ENCODE results near the gene ATP6V0E1. TPM values are rescaled to one million over a fixed set of nuclear protein-coding genes. Genes with fewer than 3 reads are reported as not detected.

Gene ATP6V0E1
- total RNA-seq, 2 donors from 2014 or later, result 105 to 117 TPM

DNA sequence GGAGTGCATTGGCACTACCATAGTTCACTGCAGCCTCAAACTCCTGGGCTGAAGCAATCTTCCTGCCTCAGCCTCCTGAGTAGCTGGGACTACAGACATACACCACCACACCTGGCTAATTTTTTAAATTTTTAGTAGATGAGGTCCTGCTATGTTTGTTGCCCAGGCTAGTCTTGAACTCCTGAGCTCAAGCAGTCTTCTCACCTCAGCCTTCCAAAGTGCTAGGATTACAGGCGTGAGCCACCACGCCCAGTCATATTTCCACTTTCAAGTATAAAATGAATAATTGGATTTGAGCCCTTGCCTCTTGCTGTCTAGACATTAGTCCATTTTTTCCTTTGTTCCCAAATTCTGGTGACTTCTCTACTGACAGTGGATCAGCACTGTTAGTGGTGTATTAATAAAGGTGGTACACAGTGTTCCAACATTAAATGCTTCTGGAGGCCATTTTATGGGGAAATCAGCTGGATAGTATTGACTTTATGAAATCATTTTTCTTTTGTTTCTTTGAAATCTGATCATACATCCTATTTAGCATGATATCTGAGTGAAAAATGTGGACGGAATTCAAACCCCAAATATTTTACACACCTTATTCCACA, 15.9 kb downstream of the ATP6V0E1 start:
- no peaks in the 10 kb centered on the region for H3K27me3 Mint-ChIP-seq (ENCODE audit: low read depth)
- peak overlapping the region; percentile 15 for H3K27ac Mint-ChIP-seq
- ATAC-seq (replicated peaks in 1 of 2) (no peak), DNase-seq (no peak)
- H3K4me1 Mint-ChIP-seq (ENCODE audit: low read depth), result peaks cover 81% of the 10 kb centered on the region
- no peaks in the 10 kb centered on the region for H3K9me3 Mint-ChIP-seq
- no peak overlapping the region for H3K4me3 Mint-ChIP-seq
- H3K36me3 Mint-ChIP-seq (ENCODE audit: insufficient read depth in 2 of 2), result peaks cover 7 to 22% of the 10 kb centered on the region in 2 donors

DNA sequence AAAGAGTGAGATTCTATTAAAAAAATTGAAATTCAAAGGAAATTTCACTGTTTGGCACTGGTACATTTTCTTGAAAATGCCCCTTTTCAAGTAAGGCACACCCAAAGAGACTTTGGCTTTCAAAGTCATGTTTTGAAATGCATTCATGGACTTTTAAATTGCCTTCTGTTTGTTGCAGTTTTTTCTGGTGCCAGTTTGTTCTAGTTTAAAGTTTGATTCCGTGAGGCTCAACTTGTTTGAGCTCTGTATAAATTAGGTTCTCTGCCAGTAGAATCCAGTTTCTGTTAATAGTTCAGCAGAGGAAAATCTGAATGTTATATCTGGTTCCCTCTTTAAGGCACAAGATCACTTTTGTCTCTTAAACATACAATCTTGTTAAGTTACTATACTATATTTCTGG, 16.4 kb downstream of the ATP6V0E1 start:
- peaks cover 7 to 22% of the 10 kb centered on the region in 2 donors for H3K36me3 Mint-ChIP-seq (ENCODE audit: insufficient read depth in 2 of 2)
- H3K27me3 Mint-ChIP-seq (ENCODE audit: low read depth), result no peaks in the 10 kb centered on the region
- peaks cover 86% of the 10 kb centered on the region for H3K4me1 Mint-ChIP-seq (ENCODE audit: low read depth)
- ATAC-seq (replicated peaks in 1 of 2), result no peak
- H3K27ac Mint-ChIP-seq, result peak overlapping the region; percentile 25
- no peak for DNase-seq
- no peaks in the 10 kb centered on the region for H3K9me3 Mint-ChIP-seq
- no peak overlapping the region for H3K4me3 Mint-ChIP-seq

DNA sequence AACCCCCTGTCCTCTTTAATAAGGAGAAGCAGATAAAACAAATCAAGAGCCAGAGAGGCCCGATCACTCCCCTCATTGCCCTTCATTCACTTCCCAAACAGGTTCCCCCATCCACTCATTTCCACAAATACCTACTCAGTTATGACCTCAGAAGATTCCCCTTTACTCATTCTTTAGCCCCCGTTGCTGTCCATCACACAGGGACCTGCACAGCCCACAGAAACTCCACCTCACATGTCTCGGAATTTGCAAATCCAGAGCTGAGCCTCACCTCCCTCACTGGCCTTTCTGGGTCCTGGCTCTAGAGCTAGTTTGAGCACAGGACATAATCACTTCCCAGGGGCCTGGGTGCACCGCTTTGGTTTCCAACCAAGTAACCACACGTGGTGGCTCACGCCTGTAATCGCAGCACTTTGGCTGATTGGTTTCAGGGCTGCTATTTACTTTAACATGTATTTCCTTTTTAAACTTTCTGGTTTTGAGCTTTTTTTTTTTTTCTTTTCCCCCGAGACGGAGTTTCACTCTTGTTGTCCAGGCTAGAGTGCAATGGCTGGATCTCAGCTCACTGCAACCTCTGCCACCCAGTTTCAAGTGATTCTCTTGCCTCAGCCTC, 17.8 kb downstream of the ATP6V0E1 start:
- H3K4me1 Mint-ChIP-seq (ENCODE audit: low read depth), result peaks cover 78% of the 10 kb centered on the region
- H3K36me3 Mint-ChIP-seq (ENCODE audit: insufficient read depth in 2 of 2), result peaks cover 7 to 17% of the 10 kb centered on the region in 2 donors

DNA sequence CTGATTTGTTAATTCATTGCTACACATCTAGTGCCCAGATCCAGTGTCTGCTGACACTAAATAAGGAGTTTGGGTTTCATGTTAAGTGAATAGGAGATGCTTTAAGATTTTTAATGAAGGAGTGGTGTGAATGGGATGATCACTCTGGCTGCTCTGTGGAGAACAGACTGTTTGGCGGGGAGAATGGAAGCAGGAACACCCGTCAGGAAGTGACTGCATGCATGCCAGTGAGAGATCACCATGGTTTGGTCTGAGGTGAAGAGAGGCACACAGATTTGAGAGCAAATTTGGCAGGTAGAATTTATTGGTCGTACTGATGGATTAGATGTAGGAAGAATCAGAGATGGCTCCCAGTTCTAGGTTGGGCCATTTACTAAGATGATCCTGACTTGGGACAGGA, 19.8 kb downstream of the ATP6V0E1 start:
- Mint-ChIP-seq H3K27me3 (ENCODE audit: low read depth) (no peaks in the 10 kb centered on the region), H3K4me1 (ENCODE audit: low read depth) (peaks cover 81% of the 10 kb centered on the region), H3K36me3 (ENCODE audit: insufficient read depth in 2 of 2) (peaks cover 7 to 11% of the 10 kb centered on the region in 2 donors), H3K4me3 (no peak overlapping the region), H3K27ac (peak overlapping the region; percentile 56), H3K9me3 (no peaks in the 10 kb centered on the region)
- no peak for ATAC-seq (replicated peaks in 1 of 2)
- no peak for DNase-seq

More for the DNA sequence above, 17.8 kb downstream of the ATP6V0E1 start:
- peak; percentile 14 to 18 for DNase-seq
- H3K4me3 Mint-ChIP-seq, result peak overlapping the region; percentile 10 to 58
- H3K9me3 Mint-ChIP-seq, result no peaks in the 10 kb centered on the region
- H3K27ac Mint-ChIP-seq, result peak overlapping the region; percentile 62
- no peaks in the 10 kb centered on the region for H3K27me3 Mint-ChIP-seq (ENCODE audit: low read depth)
- ATAC-seq (replicated peaks in 1 of 2), result peak; percentile 39 to 73

DNA sequence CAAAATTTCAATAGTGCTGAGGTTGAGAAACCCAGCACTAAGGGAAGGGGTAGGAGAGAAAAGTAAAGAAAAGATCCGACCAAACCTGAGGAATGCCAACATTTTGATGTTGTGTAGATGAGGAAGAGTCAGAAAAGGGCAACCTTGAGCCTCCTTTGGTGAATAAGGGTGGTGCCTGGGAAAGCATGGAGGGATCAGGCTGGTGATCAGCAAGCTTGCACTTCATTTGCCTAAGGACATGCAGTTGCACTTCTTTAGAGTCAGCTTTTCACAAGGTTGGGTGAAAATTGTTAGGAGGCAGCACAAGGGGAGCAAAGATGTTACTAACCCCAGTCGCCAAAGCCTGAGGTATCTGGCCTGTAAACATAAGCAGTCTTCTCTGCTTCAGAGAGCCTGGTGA, 20.4 kb downstream of the ATP6V0E1 start:
- peaks cover 75% of the 10 kb centered on the region for H3K4me1 Mint-ChIP-seq (ENCODE audit: low read depth)
- no peaks in the 10 kb centered on the region for H3K9me3 Mint-ChIP-seq
- ATAC-seq (replicated peaks in 1 of 2) (no peak), DNase-seq (no peak)
- H3K36me3 Mint-ChIP-seq (ENCODE audit: insufficient read depth in 2 of 2), result peaks cover 7 to 9% of the 10 kb centered on the region in 2 donors
- H3K27me3 Mint-ChIP-seq (ENCODE audit: low read depth), result no peaks in the 10 kb centered on the region
- peak overlapping the region; percentile 10 for H3K27ac Mint-ChIP-seq
- no peak overlapping the region for H3K4me3 Mint-ChIP-seq

DNA sequence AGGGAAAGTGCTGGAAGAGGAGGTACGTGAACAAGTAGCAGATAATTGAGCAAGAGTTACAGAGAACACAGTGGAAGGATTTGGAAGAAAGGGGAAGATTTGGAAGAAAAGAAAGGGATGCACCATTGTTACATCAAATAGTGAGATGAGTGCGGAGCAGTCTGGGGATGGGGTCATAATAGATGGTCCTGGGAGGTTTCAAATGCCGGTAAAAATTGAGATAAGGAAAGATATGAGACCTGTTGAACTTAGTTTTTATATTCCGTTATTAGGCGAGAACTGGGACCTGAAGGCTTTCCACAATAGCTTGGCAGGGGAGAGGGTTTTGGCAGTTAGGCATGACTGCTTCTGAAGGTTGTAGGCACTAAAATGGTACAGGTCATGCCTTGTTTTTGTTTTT, 20.9 kb downstream of the ATP6V0E1 start:
- H3K27me3 Mint-ChIP-seq (ENCODE audit: low read depth), result no peaks in the 10 kb centered on the region
- H3K27ac Mint-ChIP-seq, result no peak overlapping the region
- peaks cover 7 to 9% of the 10 kb centered on the region in 2 donors for H3K36me3 Mint-ChIP-seq (ENCODE audit: insufficient read depth in 2 of 2)
- no peak for DNase-seq
- H3K9me3 Mint-ChIP-seq, result no peaks in the 10 kb centered on the region
- ATAC-seq (replicated peaks in 1 of 2), result no peak
- no peak overlapping the region for H3K4me3 Mint-ChIP-seq
- peaks cover 72% of the 10 kb centered on the region for H3K4me1 Mint-ChIP-seq (ENCODE audit: low read depth)

DNA sequence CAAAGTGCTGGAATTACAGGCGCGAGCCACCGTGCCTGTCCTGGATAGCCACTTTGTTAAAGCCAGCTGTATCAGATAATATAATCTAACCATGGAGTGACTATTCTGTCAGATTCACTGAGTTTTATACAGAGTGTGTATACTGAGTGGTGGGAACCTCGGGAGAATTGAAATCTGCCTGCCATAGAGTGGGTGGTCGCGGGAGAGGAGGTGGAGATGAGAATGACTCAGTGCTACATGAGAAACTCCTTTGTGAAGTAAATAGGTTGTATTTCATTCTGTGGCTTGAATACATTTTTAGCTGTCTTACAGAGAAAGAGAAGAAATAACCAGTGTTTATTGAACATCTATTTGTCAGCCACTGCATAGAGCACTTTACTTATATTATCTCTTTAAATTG, 26.4 kb downstream of the ATP6V0E1 start:
- Mint-ChIP-seq H3K27me3 (ENCODE audit: low read depth) (no peaks in the 10 kb centered on the region), H3K4me1 (ENCODE audit: low read depth) (peaks cover 64% of the 10 kb centered on the region), H3K27ac (peak overlapping the region; percentile 4), H3K36me3 (ENCODE audit: insufficient read depth in 2 of 2) (peaks cover 0 to 5% of the 10 kb centered on the region in 2 donors), H3K9me3 (no peaks in the 10 kb centered on the region), H3K4me3 (peak overlapping the region; percentile 35 to 40)
- DNase-seq (peak in 1 of 2 donors; percentile 22), ATAC-seq (replicated peaks in 1 of 2) (peak; percentile 67 to 69)

DNA sequence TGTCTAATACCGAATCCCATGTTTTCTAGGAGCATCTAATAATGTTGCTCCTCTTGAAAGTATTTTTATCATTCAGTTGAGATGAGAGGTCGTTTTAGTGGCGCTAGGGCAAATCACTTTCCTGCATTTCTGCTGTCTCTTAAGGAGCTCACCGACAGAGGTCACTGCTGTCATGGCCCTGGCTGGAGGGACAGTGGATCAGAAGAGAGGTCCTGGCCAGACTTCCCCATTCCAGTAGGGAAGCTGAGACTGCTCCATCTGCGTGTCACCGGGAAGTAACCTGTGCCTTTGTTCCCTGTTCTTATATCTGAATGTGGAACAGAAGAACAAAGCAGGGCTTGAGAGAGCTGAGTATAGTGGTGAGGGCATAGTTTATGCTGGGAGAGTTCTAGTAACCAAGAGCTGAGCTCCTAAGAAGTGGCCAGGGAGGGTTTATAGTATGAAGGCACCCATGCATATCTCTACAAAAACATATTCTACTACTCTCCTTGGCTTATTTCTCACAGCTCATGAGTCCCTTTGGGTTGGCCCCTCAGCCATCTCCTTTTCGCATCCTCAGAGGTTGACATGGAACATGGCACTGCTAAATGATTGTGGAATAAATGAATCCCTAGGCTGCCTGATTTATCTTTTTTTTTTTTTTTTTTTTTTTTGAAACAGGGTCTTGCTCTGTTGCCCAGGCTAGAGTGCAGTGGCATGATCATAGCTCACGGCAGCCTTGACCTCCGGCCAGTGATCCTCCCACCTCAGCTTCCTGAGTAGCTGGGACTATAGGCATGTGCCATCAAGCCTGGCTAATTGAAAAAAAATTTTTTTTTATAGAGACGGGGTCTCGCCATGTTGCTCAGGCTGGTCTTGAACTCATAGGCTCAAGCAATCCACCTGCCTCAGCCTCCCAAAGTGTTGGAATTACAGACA, 27.2 kb downstream of the ATP6V0E1 start:
- DNase-seq (no peak), ATAC-seq (replicated peaks in 1 of 2) (no peak)
- Mint-ChIP-seq H3K27me3 (ENCODE audit: low read depth) (no peaks in the 10 kb centered on the region), H3K27ac (peak overlapping the region; percentile 26), H3K4me1 (ENCODE audit: low read depth) (peaks cover 70% of the 10 kb centered on the region), H3K36me3 (ENCODE audit: insufficient read depth in 2 of 2) (peaks cover 0 to 5% of the 10 kb centered on the region in 2 donors), H3K4me3 (no peak overlapping the region), H3K9me3 (no peaks in the 10 kb centered on the region)

DNA sequence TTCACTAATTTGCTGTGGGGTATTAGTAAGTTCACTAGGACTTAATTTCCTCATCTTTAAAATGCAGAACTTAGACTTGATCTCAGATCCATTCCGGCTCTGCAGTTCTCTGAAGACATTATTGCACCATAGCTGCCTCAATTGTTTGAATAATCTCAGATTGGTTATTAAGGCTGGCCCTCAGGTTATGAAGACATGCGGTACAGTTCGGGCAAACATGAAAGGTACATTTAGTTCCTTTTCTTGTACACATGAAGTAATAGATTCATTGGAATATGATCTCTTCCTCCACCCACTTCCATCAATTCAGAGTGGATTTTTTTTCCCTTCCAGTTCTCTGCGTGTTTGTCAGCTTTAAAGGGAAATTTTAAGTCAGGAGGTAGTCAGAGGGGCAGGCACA, 28.0 kb downstream of the ATP6V0E1 start:
- Mint-ChIP-seq H3K9me3 (no peaks in the 10 kb centered on the region), H3K27me3 (ENCODE audit: low read depth) (no peaks in the 10 kb centered on the region), H3K4me3 (no peak overlapping the region), H3K36me3 (ENCODE audit: insufficient read depth in 2 of 2) (peaks cover 0 to 5% of the 10 kb centered on the region in 2 donors), H3K4me1 (ENCODE audit: low read depth) (peaks cover 75% of the 10 kb centered on the region), H3K27ac (peak overlapping the region; percentile 19)
- DNase-seq (no peak), ATAC-seq (replicated peaks in 1 of 2) (no peak)

DNA sequence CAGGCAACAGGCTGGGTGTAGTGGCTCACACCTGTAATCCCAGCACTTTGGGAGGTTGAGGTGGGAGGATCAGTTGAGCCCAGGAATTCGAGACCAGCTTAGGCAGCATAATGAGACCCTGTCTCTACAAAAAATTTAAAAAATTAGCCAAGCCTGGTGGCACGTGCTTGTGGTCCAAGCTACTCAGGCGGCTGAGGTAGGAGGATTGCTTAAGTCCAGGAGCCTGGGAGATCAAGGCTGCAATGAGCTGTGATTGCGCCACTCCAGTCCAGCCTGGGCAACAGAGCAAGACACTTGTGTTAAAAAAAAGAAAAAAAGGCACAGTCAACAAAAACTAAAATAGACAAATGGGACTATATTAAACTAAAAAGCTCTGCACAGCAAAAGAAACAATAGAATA, 29.3 kb downstream of the ATP6V0E1 start:
- H3K4me1 Mint-ChIP-seq (ENCODE audit: low read depth), result peaks cover 76% of the 10 kb centered on the region
- peaks cover 0 to 5% of the 10 kb centered on the region in 2 donors for H3K36me3 Mint-ChIP-seq (ENCODE audit: insufficient read depth in 2 of 2)
- H3K9me3 Mint-ChIP-seq, result no peaks in the 10 kb centered on the region
- no peak for ATAC-seq (replicated peaks in 1 of 2)
- no peak overlapping the region for H3K27ac Mint-ChIP-seq
- DNase-seq, result no peak
- H3K27me3 Mint-ChIP-seq (ENCODE audit: low read depth), result no peaks in the 10 kb centered on the region
- no peak overlapping the region for H3K4me3 Mint-ChIP-seq

DNA sequence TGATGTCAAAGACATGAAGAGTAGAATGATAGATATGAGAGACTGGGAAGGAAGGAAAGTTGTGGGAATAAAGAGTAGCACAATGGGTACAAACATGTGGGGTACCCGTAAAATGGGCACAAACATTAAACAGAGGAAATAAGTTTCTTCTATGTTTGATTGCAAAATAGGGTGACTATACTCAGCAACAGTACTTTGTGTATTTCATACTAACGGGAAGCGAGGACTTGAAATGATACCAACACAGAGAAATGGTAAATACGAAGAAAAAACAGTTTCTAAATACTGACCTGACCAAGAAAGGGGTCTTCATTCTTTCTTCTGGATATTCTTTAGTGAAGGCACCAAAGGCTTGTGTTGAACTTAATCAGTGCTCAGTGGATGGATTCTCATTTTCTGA, 31.1 kb downstream of the ATP6V0E1 start:
- Mint-ChIP-seq H3K4me1 (ENCODE audit: low read depth) (peaks cover 71% of the 10 kb centered on the region), H3K27ac (no peak overlapping the region), H3K36me3 (ENCODE audit: insufficient read depth in 2 of 2) (peaks cover 0 to 5% of the 10 kb centered on the region in 2 donors), H3K4me3 (no peak overlapping the region), H3K9me3 (no peaks in the 10 kb centered on the region), H3K27me3 (ENCODE audit: low read depth) (no peaks in the 10 kb centered on the region)
- ATAC-seq (replicated peaks in 1 of 2) (no peak), DNase-seq (no peak)

DNA sequence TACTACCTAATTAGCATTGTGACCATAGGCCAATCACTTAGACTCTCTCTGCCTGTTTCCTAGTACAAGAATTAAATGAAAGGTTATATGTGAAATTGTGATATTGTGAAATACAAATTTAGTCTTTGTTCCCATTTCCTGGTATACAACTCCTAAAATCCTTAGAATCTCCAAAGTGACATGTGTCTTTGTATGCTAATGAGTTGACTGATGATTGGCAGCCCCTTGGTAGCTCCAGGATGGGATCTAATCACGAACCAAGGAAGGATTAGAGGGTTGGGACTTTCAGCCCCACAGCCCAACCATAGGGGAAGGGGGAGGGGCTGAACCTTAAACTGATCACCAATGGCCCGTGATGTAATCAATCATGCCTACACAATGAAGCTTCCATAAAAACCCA, 31.6 kb downstream of the ATP6V0E1 start:
- H3K4me3 Mint-ChIP-seq, result no peak overlapping the region
- no peaks in the 10 kb centered on the region for H3K9me3 Mint-ChIP-seq
- no peaks in the 10 kb centered on the region for H3K27me3 Mint-ChIP-seq (ENCODE audit: low read depth)
- no peak for ATAC-seq (replicated peaks in 1 of 2)
- H3K36me3 Mint-ChIP-seq (ENCODE audit: insufficient read depth in 2 of 2), result peaks cover 0 to 5% of the 10 kb centered on the region in 2 donors
- H3K27ac Mint-ChIP-seq, result no peak overlapping the region
- DNase-seq, result no peak
- H3K4me1 Mint-ChIP-seq (ENCODE audit: low read depth), result peaks cover 68% of the 10 kb centered on the region
